K562 (cell line): ENCODE results near the gene CCM2. TPM values are rescaled to one million over a fixed set of nuclear protein-coding genes. Genes with fewer than 3 reads are reported as not detected.
A peak's percentile ranks its signal among the peaks of the same experiment; 100 is the strongest.

Experiments
- ATF1 ChIP-seq, 2 experiments: fragments of 450-650 bp in 1 of 2; IDR thresholded peaks; 2 replicates each; pipeline ENCODE4 v1.6.1; 2016; ENCODE audit warnings: missing compliant biosample characterization in 1 of 2, missing genetic modification characterization in 1 of 2
- ATF6 ChIP-seq: sonication (generic); formaldehyde crosslinking; IDR thresholded peaks from 2 replicates; pipeline ENCODE4 v1.4.0; 2020; ENCODE audit warnings: mild to moderate bottlenecking, missing genetic modification reagents
- BRD4 ChIP-seq: fragments of 200-600 bp; sonication (generic); IDR thresholded peaks from 2 replicates; pipeline ENCODE4 v1.6.1; 2017; ENCODE audit warnings: inconsistent platforms
- C11orf30 ChIP-seq: fragments of 450-650 bp; IDR thresholded peaks from 2 replicates; pipeline ENCODE4 v1.6.1; 2016; ENCODE audit warnings: low read depth, mild to moderate bottlenecking
- CBX3 ChIP-seq, 2 experiments: IDR thresholded peaks; 1 replicate in 1 of 2; 2 replicates in 1 of 2; pipeline ENCODE4 v1.6.1; 2012; ENCODE audit warnings: inconsistent platforms in 2 of 2, low read length in 2 of 2, borderline replicate concordance in 1 of 2, control low read depth in 1 of 2
- CBX5 ChIP-seq: IDR thresholded peaks from 2 replicates; pipeline ENCODE4 v1.6.1; 2014; ENCODE audit warnings: low read depth, borderline replicate concordance
- ELF1 ChIP-seq: fragments of 200-800 bp; sonication (Bioruptor generic); IDR thresholded peaks from 2 replicates; pipeline ENCODE4 v1.6.1; 2016; ENCODE audit warnings: missing genetic modification characterization, missing compliant biosample characterization
- HDAC3 ChIP-seq: fragments of 450-650 bp; IDR thresholded peaks from 2 replicates; pipeline ENCODE4 v1.6.1; 2018; ENCODE audit warnings: borderline replicate concordance, mild to moderate bottlenecking, moderate library complexity; ENCODE audit not compliant: partially characterized antibody
- HNRNPK ChIP-seq: fragments of 200-400 bp; formaldehyde crosslinking; IDR thresholded peaks from one replicate; pipeline ENCODE4 v1.6.1; 2018; ENCODE audit warnings: mild to moderate bottlenecking, low read depth, low read length; ENCODE audit not compliant: poor library complexity, severe bottlenecking
- KAT7 ChIP-seq: sonication (generic); formaldehyde crosslinking; IDR thresholded peaks from 2 replicates; pipeline ENCODE4 v1.8.0; 2022; ENCODE audit warnings: missing genetic modification reagents, mild to moderate bottlenecking, borderline replicate concordance
- MCM3 ChIP-seq: fragments of 450-650 bp; IDR thresholded peaks from 2 replicates; pipeline ENCODE4 v1.6.1; 2016
- NCOR1 ChIP-seq: fragments of 450-650 bp; IDR thresholded peaks from 2 replicates; pipeline ENCODE4 v1.6.1; 2016; ENCODE audit warnings: mild to moderate bottlenecking, moderate library complexity
- NFYB ChIP-seq: IDR thresholded peaks from 2 replicates; pipeline ENCODE4 v1.6.1; 2011; ENCODE audit warnings: mild to moderate bottlenecking, moderate library complexity; ENCODE audit not compliant: insufficient read length; ENCODE audit errors: extremely low read depth
- NUFIP1 ChIP-seq: fragments of 450-650 bp; IDR thresholded peaks from 2 replicates; pipeline ENCODE4 v1.6.1; 2018; ENCODE audit not compliant: partially characterized antibody
- PHF8 ChIP-seq: fragments of 200-600 bp; sonication (generic); IDR thresholded peaks from 2 replicates; pipeline ENCODE4 v1.6.1; 2012; ENCODE audit warnings: mixed run types, mild to moderate bottlenecking, inconsistent platforms, low read length, moderate library complexity, borderline replicate concordance
- PTRF ChIP-seq: fragments of 450-650 bp; IDR thresholded peaks from 2 replicates; pipeline ENCODE4 v1.6.1; 2016; ENCODE audit warnings: mild to moderate bottlenecking, missing genetic modification characterization, missing compliant biosample characterization
- RBM14 ChIP-seq: fragments of 200-400 bp; formaldehyde crosslinking; IDR thresholded peaks from 2 replicates; pipeline ENCODE4 v1.6.1; 2018; ENCODE audit warnings: low read depth, mild to moderate bottlenecking, low read length, moderate library complexity, borderline replicate concordance; ENCODE audit not compliant: insufficient read depth
- RBM25 ChIP-seq: fragments of 200-400 bp; formaldehyde crosslinking; IDR thresholded peaks from 2 replicates; pipeline ENCODE4 v1.6.1; 2018; ENCODE audit warnings: low read length, low read depth, moderate library complexity; ENCODE audit not compliant: severe bottlenecking
- RCOR1 ChIP-seq, 2 experiments: IDR thresholded peaks; 2 replicates each; pipeline ENCODE4 v1.6.1; 2012; ENCODE audit warnings: low read depth in 2 of 2, low read length in 2 of 2, borderline replicate concordance in 1 of 2, improper control_type of control experiment in 1 of 2
- TOE1 ChIP-seq, 2 experiments: fragments of 450-650 bp in 1 of 2; sonication (generic) in 1 of 2; formaldehyde crosslinking in 1 of 2; IDR thresholded peaks; 2 replicates each; pipeline versions ENCODE4 v1.7.1 to v1.8.0; 2016 to 2022; ENCODE audit warnings: borderline replicate concordance in 2 of 2, mild to moderate bottlenecking in 2 of 2, antibody characterized with exemption in 1 of 2, inconsistent platforms in 1 of 2, low read depth in 1 of 2, missing genetic modification reagents in 1 of 2, moderate library complexity in 1 of 2
- ZBTB8A ChIP-seq: fragments of 450-650 bp; IDR thresholded peaks from 2 replicates; pipeline ENCODE4 v1.6.1; 2018; ENCODE audit warnings: mild to moderate bottlenecking, moderate library complexity; ENCODE audit not compliant: partially characterized antibody
- ZC3H11A ChIP-seq: IDR thresholded peaks from 2 replicates; pipeline ENCODE4 v1.6.1; 2012; ENCODE audit warnings: low read depth, low read length, improper control_type of control experiment
- ZNF239 ChIP-seq: fragments of 250-450 bp; sonication (Bioruptor Pico); IDR thresholded peaks from 2 replicates; pipeline ENCODE4 v1.4.0; 2020; ENCODE audit warnings: mild to moderate bottlenecking
- ZNF77 ChIP-seq: fragments of 250-450 bp; sonication (Bioruptor Pico); IDR thresholded peaks from 2 replicates; pipeline ENCODE4 v1.5.0; 2020
- ZNF79 ChIP-seq: fragments of 250-450 bp; sonication (Bioruptor Pico); IDR thresholded peaks from 2 replicates; pipeline ENCODE4 v1.4.0; 2020; ENCODE audit warnings: low read depth, mild to moderate bottlenecking, moderate library complexity
- polyA plus RNA-seq, 8 experiments: library from polyadenylated mRNA; depleted of rRNA in 4 of 8; stranded (reverse) in 5 of 8; unstranded in 3 of 8; fragments of >200 nt; fragmentation: Nextera tagmentation in 2 of 8; fragmentation: Illumina TruSeq in 1 of 8; extraction: Ambion mirVana in 2 of 8; extraction: Trizol in 1 of 8; gene quantifications; 2 replicates each; pipeline versions ENCODE4 v1.2.1 to v1.2.3, GENCODE V29; 2011 to 2014; ENCODE audit warnings: inconsistent platforms in 1 of 8, missing spikeins in 1 of 8
- total RNA-seq, 7 experiments: library from RNA; depleted of rRNA in 6 of 7; stranded (reverse); fragments of >200 nt in 6 of 7; fragmentation: Illumina TruSeq in 2 of 7; extraction: Trizol in 2 of 7; gene quantifications; 2 replicates each; pipeline versions ENCODE4 v1.2.1 to v1.2.3, GENCODE V29; 2011 to 2021; ENCODE audit warnings: low replicate concordance in 1 of 7

Gene CCM2
- total and polyA plus RNA-seq, 9 of the 15 experiments (the other 6 are each of a cell fraction or from before 2014, with no cell fraction given): 0.41 to 38.6 (median 25.9) TPM

GRCh38 chr7:44986218-44987053 is 13.6 kb upstream of the CCM2 start (continued):
- TF ChIP-seq KAT7 (peak; percentile 91; the same call in 1 of the 2 replicates), ZNF79 (CRISPR knock-in tag) (no peak), NCOR1 (no peak), TOE1 (IDR thresholded peaks at IDR 0.05; ENCODE audit: borderline replicate concordance) (0 out of 2 replicates have a peak, but pooled peaks have one; percentile 72), TOE1 (CRISPR knock-in tag; IDR thresholded peaks at IDR 0.05; ENCODE audit: borderline replicate concordance, low read depth) (peak; percentile 81), BRD4 (peak; percentile 96), RCOR1 (IDR thresholded peaks at IDR 0.05; ENCODE audit: borderline replicate concordance in 1 of 2, low read depth in 2 of 2, low read length in 2 of 2) (peak in 1 of 2 experiments; percentile 3; a peak in 1 of 4 replicates), ATF1 (CRISPR knock-in tag; IDR thresholded peaks at IDR 0.05) (peak; percentile 88), ATF1 (tag; IDR thresholded peaks at IDR 0.05) (peak; percentile 100), ATF6 (CRISPR knock-in tag) (0 out of 2 replicates have a peak, but pooled peaks have one; percentile 63), ZBTB8A (no peak), PTRF (tag) (no peak), NUFIP1 (no peak), NFYB (no peak), PHF8 (peak; percentile 99), HDAC3 (no peak), MCM3 (no peak), ZC3H11A (no peak), HNRNPK (no peak), C11orf30 (no peak), RBM25 (no peak), ELF1 (tag) (no peak), ZNF77 (CRISPR knock-in tag) (no peak), ZNF239 (no peak), CBX3 (IDR thresholded peaks at IDR 0.05; ENCODE audit: borderline replicate concordance in 1 of 2, low read length in 2 of 2) (peak in 1 of 2 experiments; percentile 52; a peak in 1 of 3 replicates), RBM14 (no peak), CBX5 (no peak)
